Activated CD8-positive, alpha-beta memory T cell treated with anti-CD3 and anti-CD28 coated beads for 24 hours (primary cell): ENCODE measurements around the gene SF1.

Source experiments
- DNase-seq: peaks from one replicate; pipeline ENCODE4 v3.0.0-alpha.2; 2020

The SF1 gene

GRCh38 chr11:64722141-64723065 is 55.9 kb downstream of the SF1 start:
- peak; percentile 56 for DNase-seq

- DNase-seq: peak; percentile 52
These were observed 57.0 kb downstream of the SF1 start for GRCh38 chr11:64721359-64721699.

- no peak for DNase-seq
These were observed 57.5 kb downstream of the SF1 start for GRCh38 chr11:64720640-64721358.

DNA sequence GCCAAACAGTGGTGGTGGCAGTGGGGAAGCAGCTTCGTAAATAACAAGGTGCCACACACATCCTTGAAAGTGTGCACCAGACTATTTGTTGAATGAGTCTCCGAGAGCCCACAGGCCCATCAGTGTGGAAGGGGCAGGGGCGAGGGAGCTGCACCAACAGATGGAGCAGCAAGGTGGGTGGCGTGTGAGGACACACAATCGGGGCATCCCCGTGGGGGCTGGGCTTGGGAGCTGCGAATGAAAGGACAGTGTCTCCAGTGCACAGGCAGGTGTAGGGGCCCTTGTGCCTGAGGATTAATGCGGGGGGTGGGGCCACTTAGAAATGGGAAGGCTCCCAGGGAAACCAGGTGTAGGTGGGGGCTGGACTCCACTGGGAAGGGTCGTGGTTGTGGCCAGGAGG is 58.2 kb downstream of the SF1 start:
- no peak for DNase-seq

DNA sequence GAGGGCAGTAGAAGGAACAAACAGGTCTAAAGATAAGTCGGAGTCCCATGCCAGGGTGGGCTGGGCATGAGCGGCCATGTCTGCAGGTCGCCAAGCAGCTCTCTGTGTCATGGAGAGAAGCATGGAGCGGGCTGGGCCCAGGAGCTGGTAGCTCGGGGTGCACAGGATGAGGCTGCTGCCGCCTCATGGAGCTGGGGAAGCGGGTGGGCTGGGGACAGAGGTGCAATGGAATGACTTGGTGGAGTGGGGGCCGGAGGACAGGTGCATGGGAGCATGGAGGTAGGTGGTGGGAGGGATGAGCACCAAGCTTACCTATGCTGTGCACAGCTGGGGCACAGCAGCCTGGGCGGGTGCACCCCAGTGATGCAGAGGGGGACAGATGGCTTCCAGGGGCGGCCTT is 58.9 kb downstream of the SF1 start:
- no peak for DNase-seq

- no peak for DNase-seq
These were observed 59.6 kb downstream of the SF1 start for GRCh38 chr11:64718780-64719124.

GRCh38 chr11:64718084-64718779 is 60.1 kb downstream of the SF1 start:
- DNase-seq: no peak

DNA sequence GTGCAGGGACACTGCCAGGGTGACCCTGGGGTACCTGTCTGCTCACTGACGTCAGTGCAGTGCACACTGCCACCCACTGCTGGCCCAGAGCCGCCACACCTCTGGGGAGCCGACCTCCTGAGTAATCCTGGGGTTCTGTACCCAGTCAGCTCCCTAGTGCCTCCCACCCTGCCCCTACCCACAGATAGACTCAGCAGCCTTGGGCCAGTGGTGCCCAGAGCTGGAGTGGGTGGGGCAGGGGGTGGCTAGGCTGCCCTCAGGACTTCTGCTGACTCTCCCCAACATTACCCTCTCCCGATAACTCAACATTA is 61.1 kb downstream of the SF1 start:
- DNase-seq: no peak

GRCh38 chr11:64716473-64717267 is 61.7 kb downstream of the SF1 start:
- DNase-seq: no peak

DNA sequence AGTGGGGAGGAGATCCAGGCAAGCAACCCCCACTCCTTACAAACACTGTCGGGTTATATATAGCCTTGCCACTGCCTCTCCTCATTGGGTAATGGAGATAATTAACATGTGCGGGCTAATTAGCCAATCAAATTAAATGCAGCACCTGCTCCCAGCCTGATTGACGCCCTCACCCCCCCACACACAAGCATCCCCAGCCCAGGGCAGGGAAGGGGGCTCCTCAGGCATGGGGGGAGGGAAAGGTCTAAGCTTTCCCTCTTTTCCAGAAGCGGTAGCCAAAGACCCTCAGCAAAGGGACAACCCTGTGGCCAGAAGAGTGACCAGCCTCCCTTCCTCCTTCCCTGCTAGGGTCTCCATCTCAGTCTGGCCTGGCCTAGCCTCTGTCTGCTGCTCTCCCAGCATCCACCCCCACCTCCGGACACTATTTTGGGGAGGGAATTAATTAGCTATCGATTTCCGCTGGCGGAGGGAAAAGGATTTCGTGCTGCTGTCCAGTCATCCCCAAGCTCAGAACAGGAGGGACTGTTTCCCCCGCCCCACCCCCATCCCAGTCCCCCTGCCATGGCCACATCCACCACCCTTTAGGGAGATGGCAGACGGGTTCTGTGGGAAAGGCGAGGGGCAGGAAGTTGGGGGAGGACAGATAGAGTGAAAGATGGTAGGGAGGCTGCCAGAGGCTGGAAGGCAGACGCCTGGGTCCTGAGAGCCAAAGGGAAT is 62.4 kb downstream of the SF1 start:
- no peak for DNase-seq

DNA sequence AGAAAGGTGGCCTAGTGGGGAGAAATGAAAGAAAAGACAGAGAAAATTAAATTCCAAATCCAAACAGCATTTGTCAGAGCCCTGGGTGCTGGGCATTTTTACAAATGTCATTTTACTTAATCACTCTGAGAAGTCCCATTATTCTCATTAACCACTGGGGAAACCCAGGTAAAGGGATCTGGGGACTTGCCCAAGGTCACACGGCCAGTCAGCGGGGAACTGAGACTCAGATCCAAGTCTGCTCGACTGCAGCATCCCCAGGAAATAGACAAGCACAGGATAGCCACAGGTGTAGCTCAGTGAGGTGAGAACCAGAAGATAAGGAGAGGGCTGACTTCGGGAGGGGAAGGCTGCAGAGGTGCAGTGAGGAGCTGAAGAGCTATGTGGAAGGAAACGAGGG is 63.2 kb downstream of the SF1 start:
- no peak for DNase-seq

- DNase-seq: no peak
These were observed 63.7 kb downstream of the SF1 start for GRCh38 chr11:64714666-64715065.
